ENCODE data around the gene PPFIA4.

Gene PPFIA4

GRCh38 chr1:203060115-203060514 lies 33.8 kb downstream of the PPFIA4 start:
- no peak for DNase-seq

GRCh38 chr1:203063287-203063686 lies 37.0 kb downstream of the PPFIA4 start:
- DNase-seq = no peak

DNA sequence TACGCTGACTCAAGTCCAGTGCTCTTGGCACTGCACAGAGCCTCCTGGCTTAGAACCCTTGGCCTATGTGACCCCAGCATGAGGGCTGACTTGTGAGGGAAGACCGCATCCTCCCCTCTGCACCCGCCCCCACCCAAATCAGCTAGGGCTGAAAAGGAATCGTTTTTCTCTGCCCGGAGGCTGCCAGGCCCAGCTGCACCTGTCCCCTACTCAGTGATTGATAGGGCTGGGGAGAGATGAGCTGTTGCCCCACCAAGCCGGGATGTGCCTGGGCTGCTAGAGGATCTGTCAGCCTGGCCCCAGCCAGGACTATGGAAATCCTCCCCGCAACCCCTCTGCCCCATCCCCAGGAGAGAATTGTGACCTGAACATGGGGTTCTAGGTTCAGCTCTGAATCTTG lies 38.9 kb downstream of the PPFIA4 start:
- DNase-seq = no peak

- DNase-seq = no peak
Observed at GRCh38 chr1:203065986-203066385, 39.7 kb downstream of the PPFIA4 start.

DNA sequence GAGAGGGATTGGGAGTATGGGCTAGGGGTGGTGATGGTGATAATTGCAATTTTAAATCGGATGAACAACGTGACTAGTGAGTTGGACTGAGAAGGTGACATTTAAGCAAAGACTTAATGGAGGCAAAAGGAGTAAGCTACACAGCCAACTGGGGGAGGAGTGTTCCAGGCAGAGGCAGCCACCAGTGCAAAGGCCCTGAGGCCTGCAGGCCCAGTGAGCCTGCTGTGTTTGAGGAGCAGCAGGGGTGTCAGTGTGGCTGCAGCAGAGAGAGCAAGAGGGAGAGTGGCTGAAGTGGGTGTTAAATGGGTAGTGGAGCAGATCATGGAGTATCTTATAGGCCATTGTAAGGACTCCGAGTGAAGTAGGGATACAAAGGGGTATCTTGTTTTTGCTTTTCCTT lies 40.7 kb downstream of the PPFIA4 start:
- no peak for DNase-seq

- no peak for DNase-seq
Observed at GRCh38 chr1:203069030-203069747, 42.9 kb downstream of the PPFIA4 start.

DNA sequence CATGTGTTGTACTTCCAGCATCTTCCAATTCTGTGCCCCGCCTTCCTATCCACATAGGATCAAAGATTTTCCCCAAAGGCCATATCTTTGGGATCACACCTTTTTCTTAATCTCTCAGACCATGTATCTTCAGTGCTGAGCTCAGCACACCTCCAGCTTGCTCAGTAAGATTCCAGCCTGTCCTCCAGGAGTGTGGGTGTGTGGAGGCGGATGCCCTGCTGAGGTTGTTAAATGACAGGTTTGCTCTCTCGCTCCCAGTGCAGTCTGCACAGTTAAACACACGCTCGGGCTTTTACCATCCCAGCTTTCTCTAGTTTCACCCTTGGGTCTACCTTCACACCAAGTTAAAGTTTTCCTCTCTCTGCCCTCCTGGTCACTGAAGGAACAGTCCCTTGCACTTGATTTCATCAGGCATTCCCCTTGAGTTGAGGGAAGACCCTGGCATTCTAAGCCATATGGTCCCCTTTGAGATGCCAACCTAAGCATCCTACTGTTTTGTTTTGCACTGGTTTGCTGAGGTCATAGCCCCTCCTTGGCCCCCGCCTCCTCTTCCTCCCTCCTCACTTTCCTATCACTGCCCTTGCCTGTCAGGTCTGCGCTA lies 45.8 kb downstream of the PPFIA4 start:
- DNase-seq = no peak

DNA sequence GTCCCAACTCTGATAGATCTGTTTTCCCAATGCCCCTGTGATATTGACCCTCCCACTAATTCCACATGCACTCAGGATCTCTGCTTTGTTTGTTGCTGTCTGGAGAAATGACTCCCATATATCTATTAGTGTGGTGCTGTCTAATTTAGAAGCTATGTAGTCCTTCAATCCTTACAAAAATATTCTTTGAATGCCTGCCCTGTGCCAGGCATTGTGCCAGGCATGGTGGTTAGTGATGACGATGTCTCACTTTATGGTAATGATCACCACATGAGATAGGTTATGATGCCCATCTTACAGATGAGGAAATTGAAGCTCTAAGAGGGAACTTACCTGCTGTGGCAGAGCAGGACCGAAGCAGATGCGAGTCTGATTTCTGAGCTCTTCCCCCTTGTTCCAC lies 46.6 kb downstream of the PPFIA4 start:
- no peak for DNase-seq

DNA sequence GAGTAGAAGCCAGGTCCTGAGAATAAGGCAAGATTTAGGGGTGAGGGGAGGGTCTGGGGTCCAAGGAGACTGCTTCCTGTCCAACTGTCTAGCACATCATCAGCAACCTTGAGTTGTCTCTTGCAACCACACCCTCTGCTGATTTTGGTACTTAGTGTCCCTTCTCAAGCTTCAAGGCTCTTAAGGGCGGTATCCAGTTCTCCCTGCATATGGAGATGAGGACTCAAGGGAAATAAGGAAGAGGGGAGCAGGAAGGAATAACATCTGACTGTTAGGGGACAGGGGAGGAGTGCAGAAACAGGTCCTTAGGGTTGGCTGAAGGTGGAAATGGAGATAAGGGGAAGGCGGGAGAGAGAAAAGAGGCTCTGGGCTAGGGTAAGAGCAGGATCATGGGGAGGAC lies 47.2 kb downstream of the PPFIA4 start:
- DNase-seq = no peak

DNA sequence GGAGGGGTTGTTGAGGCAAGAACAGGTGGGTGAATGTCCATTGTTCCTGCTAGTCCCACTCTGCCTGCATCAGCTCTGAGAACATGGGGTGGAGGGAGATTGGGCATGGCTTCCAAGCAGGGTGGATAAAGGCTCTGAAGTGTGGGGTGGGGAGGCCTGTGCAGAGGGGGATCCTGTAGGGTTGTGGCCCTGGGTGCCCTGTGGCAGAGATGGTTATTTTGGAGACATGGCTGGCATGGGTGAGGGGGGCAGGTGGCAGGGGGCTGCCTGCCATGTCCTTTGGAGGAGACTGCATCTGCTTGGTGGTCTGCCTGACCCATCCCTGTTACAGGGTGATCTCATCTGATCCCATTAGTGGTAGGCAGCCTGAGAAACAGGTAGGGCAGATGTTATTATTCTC lies 48.3 kb downstream of the PPFIA4 start:
- no peak for DNase-seq

DNA sequence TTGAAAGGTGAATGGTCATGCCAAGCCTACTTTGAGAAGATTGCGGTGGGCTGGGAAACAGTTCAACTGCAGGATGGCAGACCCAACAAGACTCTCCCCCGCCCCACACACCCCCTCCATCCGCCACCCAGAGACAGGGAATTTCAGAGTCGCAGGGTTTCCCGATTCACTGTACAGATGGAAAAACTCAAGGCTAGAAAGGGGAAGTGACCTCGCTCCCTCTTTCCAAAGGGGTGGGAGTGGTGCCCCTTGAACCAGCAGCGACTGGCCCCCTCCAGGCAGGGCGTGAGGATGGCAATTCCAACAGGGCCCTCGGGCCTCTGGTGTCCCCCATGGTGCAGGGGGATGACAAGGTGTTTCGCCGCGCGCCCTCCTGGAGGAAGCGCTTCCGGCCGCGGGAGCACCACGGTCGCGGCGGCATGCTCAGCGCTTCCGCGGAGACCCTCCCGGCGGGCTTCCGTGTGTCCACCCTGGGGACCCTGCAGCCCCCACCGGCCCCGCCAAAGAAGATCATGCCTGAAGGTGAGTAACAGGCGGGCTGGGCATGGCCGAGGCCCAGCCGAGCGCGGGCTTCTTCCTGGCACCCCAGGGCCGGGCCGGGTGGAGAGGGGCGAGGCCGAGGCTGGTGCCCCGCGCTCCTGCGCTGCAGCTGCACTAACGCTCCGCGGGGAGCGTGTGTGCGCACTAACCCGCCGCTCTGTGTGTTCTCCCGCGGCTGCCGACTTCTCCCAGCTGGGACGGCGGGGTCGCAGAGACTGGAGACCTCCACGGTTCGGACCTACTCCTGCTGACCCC lies 49.1 kb downstream of the PPFIA4 start:
- no peak for DNase-seq

DNA sequence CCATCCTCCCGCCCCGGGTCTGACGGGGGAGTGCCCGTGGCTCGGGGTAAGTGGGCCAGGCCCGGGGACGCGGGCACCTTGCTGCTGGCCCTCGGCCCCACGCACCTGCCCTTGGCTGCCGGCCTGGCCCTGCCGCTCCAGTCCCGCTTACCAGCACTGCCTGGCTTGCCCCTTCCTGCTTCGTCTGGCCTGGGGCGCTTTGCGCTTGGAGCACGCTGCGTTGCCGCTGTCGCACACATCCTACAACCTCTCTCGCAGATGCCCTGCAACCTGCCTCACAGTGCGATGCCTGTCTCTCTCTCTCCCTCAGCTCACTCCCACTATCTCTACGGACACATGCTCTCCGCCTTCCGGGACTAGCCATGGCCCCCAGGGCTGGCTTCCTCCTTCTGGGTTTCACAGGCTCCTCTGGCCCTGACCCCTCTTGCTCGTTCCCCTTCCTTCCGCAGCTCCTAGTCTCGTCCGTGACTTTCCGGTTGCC lies 49.8 kb downstream of the PPFIA4 start:
- DNase-seq = peak in 1 of 2 experiments; percentile 21

DNA sequence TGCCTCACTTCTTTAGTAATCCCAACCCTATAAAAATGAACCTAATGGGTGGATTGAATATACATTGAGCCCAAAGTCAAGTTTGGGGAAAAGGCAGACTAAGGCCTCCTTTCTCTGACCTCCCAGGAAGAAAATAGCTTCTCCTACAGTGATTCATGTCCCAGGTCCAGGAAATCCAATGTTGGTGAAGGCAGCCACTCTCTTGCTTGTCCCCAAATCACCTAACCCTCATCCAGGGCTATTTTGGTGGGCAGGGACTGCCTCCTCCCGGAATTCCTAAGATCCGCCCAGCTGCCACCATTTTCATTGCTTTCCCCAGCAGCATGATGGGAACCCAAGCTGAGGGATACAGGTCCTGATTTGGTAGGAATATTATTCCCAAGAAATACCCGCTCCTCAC lies 51.1 kb downstream of the PPFIA4 start:
- no peak for DNase-seq

DNA sequence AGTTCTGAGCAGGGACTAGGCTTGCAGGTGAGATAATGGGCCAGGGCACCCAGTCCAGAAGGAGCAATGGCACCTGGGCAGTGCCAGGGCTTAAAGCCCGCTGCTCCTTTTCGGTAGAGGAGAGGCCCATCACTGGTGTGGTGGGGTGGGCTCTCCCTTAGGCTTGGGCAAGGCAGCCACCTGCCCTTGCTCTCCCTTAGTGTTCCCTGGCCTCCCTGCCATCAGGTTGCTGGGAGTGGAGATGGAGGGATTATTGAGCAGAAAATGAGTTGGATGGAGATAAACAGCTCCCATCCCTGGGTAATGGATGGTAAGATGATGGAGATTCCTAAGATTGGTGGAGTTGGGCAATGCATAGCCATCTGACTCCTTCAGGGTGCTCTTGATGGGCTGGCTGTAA lies 51.7 kb downstream of the PPFIA4 start:
- no peak for DNase-seq

DNA sequence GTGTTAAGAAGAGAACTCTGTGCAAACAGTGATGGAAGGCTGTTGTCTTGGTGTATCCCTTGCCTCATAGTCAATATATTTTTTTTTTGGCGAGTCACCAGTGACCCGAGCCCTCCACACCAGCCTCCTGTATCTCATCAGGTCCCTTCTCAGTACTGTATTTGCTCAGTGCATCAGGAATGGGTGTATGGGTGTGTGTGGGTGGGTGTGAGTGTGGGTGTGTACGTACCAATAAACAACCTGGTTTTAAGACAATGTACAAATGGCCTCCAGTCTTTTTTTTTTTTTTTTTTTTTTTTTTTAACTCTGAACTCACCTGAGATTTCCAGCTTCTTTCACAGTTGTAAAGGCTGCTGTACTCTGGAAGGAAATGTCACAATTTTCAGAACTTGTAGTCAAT lies 52.2 kb downstream of the PPFIA4 start:
- DNase-seq = no peak

GRCh38 chr1:203080456-203080855 lies 54.2 kb downstream of the PPFIA4 start:
- DNase-seq = no peak

DNA sequence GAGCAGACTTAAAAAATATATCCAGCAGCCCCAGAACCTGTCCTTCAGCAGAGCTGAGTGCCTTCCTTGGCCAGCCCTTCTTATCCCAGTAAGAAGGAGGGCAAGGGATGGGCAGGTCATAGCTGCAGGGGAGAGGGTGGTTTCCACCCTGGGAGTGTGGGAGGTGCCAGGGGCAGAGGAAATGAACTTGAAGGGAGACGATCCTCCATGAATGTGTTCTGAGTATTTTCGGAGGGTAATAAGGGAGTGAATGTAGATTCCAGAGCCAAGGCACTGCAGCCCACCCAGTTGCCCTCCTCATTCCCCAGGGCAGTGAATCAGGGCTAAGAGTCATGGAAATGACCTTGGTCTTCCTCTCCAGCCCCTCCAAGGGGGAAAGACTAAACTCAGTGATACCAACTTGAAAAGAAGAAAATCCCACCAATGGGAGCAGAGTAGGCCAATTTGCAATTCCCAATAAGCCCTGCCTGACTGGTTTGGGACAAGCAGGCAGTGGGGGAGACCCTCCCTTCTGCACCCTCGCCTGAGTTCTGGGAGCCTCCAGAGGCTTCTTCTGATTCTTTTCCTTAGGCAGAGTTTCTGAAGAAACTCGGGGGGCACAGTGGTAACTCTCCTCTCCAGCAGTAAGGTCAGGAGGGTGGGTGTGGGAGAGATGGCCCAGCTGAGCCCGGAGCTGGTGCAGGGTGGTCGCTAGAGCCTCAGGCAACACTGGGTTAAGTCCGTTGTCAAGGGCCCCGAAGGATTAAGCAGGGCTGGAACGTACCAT lies 55.4 kb downstream of the PPFIA4 start:
- no peak for DNase-seq

- DNase-seq = no peak
Observed at GRCh38 chr1:203082231-203082505, 55.9 kb downstream of the PPFIA4 start.

- DNase-seq = no peak
Observed at GRCh38 chr1:203082571-203083462, 56.5 kb downstream of the PPFIA4 start.

- DNase-seq = no peak
Observed at GRCh38 chr1:203083463-203083921, 57.2 kb downstream of the PPFIA4 start.

- no peak for DNase-seq
Observed at GRCh38 chr1:203084588-203085527, 58.6 kb downstream of the PPFIA4 start.

Data from cerebellar nuclear complex (tissue), 1 donor.